HG03060 (cell line): ENCODE results near the gene SNAPC1.
"Not testable (repeated sequence)": the region's sequence is repeated elsewhere in the genome, so short reads cannot be mapped to it uniquely, and the experiment has no call there.

Experiments
- ATAC-seq: cut with Tn5 transposase; IDR thresholded peaks from one replicate; pipeline ENCODE4 v1.9.1; 2021; ENCODE audit warnings: low read depth, moderate number of reproducible peaks; ENCODE audit not compliant: unreplicated experiment

The SNAPC1 gene

DNA sequence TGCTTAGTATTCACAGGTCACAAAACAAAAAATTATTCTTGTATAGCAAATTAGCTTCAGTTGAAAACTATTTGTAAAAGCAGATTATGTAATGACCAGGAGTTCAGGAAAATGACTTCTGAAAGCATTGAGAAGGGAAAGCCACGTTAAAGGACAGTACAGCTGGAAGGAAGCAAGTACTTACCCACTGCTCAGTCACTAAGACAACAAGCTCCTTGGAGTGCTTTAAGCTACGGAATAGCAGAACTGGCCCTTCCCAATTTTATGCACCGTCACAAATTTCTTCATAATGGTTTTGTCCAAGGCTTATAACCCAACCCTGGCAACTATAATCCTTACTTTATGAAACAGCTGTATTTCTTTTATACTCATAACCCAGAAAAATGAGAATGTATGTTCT lies 13.0 kb upstream of the SNAPC1 start:
- ATAC-seq = no peak

DNA sequence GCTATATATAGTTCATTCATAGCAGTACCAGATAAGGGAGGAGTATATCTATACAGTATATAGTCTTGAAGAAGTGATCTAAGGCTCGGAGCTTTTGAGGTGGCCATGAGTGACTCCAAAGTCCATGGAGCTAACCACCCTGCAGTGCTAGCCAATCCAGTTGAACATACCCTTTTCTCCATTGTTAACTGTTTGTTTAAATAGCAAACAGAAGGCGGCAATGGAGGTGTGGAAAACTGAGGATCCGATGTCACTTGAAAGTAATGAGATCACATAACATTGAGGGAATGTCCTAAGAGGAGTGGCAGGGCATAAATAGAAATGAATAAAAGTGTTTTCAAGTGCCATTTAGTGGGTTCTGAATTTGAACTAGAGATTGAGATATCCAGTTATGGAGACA lies 12.4 kb upstream of the SNAPC1 start:
- ATAC-seq = no peak

GRCh38 chr14:61750708-61751474 lies 11.3 kb upstream of the SNAPC1 start:
- ATAC-seq = peak; percentile 84

GRCh38 chr14:61751475-61751989 lies 10.7 kb upstream of the SNAPC1 start:
- no peak for ATAC-seq

DNA sequence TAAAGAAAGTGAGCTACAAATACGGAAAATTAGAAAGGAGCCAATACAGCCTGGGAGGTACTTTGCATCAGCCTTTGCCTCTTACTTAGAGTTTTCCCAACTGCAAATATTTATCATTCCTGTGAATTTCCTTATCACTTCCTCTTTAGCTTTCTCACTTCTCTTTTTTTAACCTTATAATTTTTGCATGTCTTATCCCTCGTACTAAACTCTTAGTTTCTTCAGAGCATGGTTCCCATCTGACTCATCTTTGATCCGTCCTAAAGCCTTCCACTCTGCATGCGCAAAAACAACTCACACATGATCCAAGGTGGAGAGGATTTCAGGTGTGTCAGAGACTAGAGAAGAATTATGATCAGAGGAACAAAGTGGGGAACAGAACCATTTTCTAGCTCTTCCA lies 9.6 kb upstream of the SNAPC1 start:
- peak; percentile 46 for ATAC-seq

DNA sequence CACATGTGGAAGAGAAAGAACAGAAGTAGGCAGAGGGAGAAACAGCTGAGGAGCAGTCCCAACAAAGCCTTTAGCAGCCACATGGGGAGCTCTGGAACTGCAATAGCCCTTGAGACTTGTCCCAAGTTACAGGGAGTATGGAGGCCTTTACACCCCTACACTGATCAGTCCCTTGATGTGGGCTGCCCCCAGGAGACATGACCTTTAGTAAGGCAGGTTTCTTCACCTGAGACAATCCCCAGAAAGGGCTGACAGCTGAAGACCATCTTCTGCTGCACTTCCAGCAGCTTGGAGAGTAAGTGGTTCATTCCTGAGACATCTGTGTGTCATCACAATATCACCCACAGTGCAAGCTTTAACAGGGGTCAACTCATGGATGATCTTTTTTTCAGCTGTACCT lies 8.6 kb upstream of the SNAPC1 start:
- no peak for ATAC-seq

GRCh38 chr14:61754627-61755381 lies 7.4 kb upstream of the SNAPC1 start:
- ATAC-seq = no peak

- not testable (repeated sequence) for ATAC-seq
Measured at GRCh38 chr14:61755382-61755742, 6.9 kb upstream of the SNAPC1 start.

- ATAC-seq = no peak
Measured at GRCh38 chr14:61756135-61756534, 6.1 kb upstream of the SNAPC1 start.

- ATAC-seq = no peak
Measured at GRCh38 chr14:61759878-61760277, 2.3 kb upstream of the SNAPC1 start.

DNA sequence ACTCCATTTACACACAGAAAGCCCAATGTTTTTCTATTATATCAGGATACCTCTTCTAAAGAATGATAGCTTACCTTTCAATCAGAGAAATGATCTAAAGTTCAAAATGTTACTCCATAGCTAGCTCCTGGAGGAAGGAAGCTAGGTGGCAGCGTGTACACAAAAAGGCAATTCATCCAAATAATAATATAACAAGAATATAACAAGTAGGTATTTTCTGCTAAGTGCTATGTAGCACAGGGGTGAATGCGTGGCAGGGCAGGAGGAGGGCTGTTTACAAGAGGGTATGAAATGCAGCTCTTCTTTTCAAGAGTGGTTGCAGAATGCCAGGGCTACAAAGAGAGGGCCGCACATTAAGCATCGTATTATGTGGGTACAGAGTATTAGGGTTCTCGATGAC lies 663 bp upstream of the SNAPC1 start:
- ATAC-seq = no peak

- no peak for ATAC-seq
Measured at GRCh38 chr14:61764342-61765122, 2.3 kb downstream of the SNAPC1 start.

- no peak for ATAC-seq
Measured at GRCh38 chr14:61765225-61765943, 3.2 kb downstream of the SNAPC1 start.

DNA sequence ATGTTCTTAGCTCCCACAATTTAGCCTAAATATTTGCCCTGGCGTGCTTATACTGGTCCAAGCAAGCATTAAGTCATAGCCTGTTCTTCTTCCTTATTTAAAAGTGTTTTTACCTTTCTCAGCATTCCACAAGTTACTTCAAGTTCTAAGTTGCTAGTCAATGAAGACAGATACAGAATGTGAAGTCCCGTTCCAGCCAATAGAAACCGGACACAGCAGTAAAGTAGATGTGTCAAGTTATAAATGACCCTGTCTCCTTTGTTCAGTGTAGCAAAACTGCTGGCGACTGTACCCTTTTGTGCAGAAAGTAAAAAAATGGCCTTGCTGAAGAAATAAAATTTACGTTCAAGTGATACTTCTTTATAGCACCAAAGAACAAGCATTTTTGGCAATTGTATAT lies 3.9 kb downstream of the SNAPC1 start:
- no peak for ATAC-seq

GRCh38 chr14:61768240-61768639 lies 6.0 kb downstream of the SNAPC1 start:
- ATAC-seq = no peak

DNA sequence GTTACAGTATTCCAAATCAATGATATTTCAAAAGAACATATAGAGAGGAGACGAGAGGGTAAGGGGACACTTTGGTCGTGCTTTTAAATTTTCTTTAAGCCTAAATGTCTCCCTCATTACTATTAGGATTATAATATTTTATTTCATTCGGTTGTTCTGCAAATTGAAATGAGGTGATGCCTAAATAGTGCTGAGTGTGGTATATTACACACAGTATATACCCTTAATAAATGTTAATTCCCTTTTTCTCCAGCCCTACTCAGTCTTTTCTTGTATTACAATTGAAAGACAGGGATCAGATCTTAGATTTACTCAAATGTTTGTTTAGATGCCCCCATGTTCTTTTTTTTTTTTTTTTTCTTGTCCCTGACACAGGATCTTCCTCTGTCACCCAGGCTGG lies 7.7 kb downstream of the SNAPC1 start:
- no peak for ATAC-seq

- ATAC-seq = no peak
Measured at GRCh38 chr14:61774861-61775260, 12.6 kb downstream of the SNAPC1 start.

DNA sequence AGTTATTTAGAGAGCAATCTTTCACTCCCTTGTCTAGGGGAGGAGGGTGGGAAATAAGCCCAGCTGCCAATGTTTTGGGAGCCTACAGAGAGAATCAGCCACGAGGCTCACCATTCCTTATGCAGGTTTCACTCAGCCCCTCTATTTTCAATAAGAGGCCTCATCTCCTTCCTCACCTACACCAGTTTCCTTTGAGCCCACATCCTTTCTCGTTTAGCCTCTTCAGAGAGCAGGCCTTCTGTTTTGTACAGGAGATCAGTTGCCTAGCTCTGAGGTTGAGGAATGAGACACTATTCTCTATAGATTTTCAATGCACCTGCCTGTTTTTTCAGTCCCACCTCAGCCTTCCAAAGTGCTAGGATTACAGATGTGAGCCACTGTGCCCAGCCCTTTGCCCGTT lies 17.9 kb downstream of the SNAPC1 start:
- ATAC-seq = no peak

- no peak for ATAC-seq
Measured at GRCh38 chr14:61797309-61797708, 35.1 kb downstream of the SNAPC1 start.

GRCh38 chr14:61802010-61802568 lies 39.9 kb downstream of the SNAPC1 start:
- ATAC-seq = no peak
